PFSK-1 (cell line): Measurements from ENCODE around the gene MOV10L1.

Experiments
- FOXP2 ChIP-seq: optimal IDR thresholded peaks from 2 replicates; pipeline ENCODE3; 2011; ENCODE audit warnings: borderline replicate concordance, control low read depth, inconsistent platforms; ENCODE audit not compliant: insufficient read depth; ENCODE audit errors: extremely low read length, extremely low read depth
- POLR2AphosphoS5 ChIP-seq: IDR thresholded peaks from 2 replicates; pipeline ENCODE4 v1.6.1; 2012; ENCODE audit warnings: low read depth, mild to moderate bottlenecking, control low read depth, low read length, moderate library complexity
- REST ChIP-seq, 2 experiments: IDR thresholded peaks; 2 replicates each; pipeline versions ENCODE4 v1.6.1 to v1.8.0; 2011 to 2012; ENCODE audit warnings: low read depth in 2 of 2, low read length in 2 of 2, control low read depth in 1 of 2, inconsistent platforms in 1 of 2, mild to moderate bottlenecking in 1 of 2, moderate library complexity in 1 of 2; ENCODE audit not compliant: insufficient read depth in 1 of 2
- SIN3A ChIP-seq: IDR thresholded peaks from 2 replicates; pipeline ENCODE4 v1.6.1; 2012; ENCODE audit warnings: mild to moderate bottlenecking, low read length, moderate library complexity, borderline replicate concordance; ENCODE audit not compliant: insufficient read depth
- TAF1 ChIP-seq: IDR thresholded peaks from 2 replicates; pipeline ENCODE4 v1.6.1; 2012; ENCODE audit warnings: low read length, control low read depth, borderline replicate concordance; ENCODE audit not compliant: insufficient read depth

- TF ChIP-seq POLR2AphosphoS5 (no peak), TAF1 (no peak), REST (IDR thresholded peaks at IDR 0.05; ENCODE audit: insufficient read depth in 1 of 2, low read depth in 2 of 2, low read length in 2 of 2) (no peak), FOXP2 (no peak), SIN3A (no peak)
Observed at GRCh38 chr22:50134481-50134880, 44.7 kb downstream of the MOV10L1 start.
